GM19099 (cell line): Measurements from ENCODE around the gene SERPINA1.

Experiments used
- POLR2A ChIP-seq: IDR thresholded peaks from 3 replicates; pipeline ENCODE4 v1.6.1; 2011; ENCODE audit warnings: low read depth; ENCODE audit not compliant: insufficient read length; ENCODE audit errors: extremely low read depth

The SERPINA1 gene

GRCh38 chr14:94390372-94391086 lies 2.1 kb upstream of the SERPINA1 start:
- TF ChIP-seq POLR2A, result no peak

GRCh38 chr14:94389731-94390371 lies 1.4 kb upstream of the SERPINA1 start:
- TF ChIP-seq POLR2A, result no peak

- no peak for TF ChIP-seq POLR2A
These were observed 685 bp upstream of the SERPINA1 start for GRCh38 chr14:94389104-94389469.

- TF ChIP-seq POLR2A, result no peak
These were observed 397 bp downstream of the SERPINA1 start for GRCh38 chr14:94388027-94388383.

- TF ChIP-seq POLR2A, result no peak
These were observed 1.1 kb downstream of the SERPINA1 start for GRCh38 chr14:94387051-94388026.

- TF ChIP-seq POLR2A, result no peak
These were observed 2.0 kb downstream of the SERPINA1 start for GRCh38 chr14:94386085-94387031.

- no peak for TF ChIP-seq POLR2A
These were observed 2.8 kb downstream of the SERPINA1 start for GRCh38 chr14:94385553-94386057.

- TF ChIP-seq POLR2A, result no peak
These were observed 4.1 kb downstream of the SERPINA1 start for GRCh38 chr14:94384342-94384741.

GRCh38 chr14:94383777-94384176 lies 4.6 kb downstream of the SERPINA1 start:
- TF ChIP-seq POLR2A, result no peak

- no peak for TF ChIP-seq POLR2A
These were observed 5.4 kb downstream of the SERPINA1 start for GRCh38 chr14:94382716-94383596.

- TF ChIP-seq POLR2A, result no peak
These were observed 6.2 kb downstream of the SERPINA1 start for GRCh38 chr14:94382099-94382715.

- no peak for TF ChIP-seq POLR2A
These were observed 7.0 kb downstream of the SERPINA1 start for GRCh38 chr14:94381149-94382030.
